CD4-positive, alpha-beta T cell treated with Interleukin-6 for 4 hours (primary cell): Measurements from ENCODE around the gene TNFRSF1A.
A peak's percentile ranks its signal among the peaks of the same experiment; 100 is the strongest.

Experiments
- DNase-seq: peaks from one replicate; pipeline ENCODE4 v3.0.0-alpha.2; 2020; ENCODE audit warnings: mixed read lengths

TNFRSF1A gene

DNA sequence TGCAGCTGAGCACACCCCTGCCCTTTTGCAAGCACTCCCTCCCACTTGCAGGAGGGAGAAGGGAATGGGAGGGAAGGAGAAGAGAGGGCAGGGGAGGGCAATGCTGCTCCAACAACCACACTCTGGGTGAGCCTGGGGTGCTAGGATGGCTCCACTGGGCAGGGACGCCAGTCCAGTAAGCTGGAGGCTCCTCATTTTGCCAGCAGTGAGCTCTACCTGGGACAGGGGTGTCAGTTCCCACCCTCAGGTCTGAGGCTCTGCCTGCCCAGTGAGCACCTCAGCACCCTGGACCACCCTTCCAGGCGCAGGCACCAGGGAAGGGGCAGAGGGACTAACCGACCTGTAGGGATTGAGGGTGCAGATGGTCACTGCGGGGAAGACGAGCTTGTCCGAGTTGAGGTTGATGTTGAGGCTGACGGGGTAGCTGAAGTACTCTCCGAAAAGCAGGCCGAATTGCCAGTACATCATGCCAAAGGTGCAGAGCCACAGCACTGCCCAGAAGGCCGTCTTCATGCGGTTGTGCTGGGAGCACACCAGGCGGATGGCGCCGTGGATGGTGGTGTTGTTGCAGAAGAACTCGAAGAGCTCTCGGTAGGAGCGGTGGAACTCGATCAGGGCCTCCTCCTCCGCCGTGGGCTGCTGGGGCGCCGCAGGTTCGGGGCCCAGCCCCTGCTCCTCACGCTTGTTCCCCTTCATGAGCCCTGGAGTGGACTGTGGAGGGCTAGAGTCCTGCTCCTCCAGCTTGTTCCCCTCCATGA lies 32.3 kb upstream of the TNFRSF1A start:
- DNase-seq = no peak

DNA sequence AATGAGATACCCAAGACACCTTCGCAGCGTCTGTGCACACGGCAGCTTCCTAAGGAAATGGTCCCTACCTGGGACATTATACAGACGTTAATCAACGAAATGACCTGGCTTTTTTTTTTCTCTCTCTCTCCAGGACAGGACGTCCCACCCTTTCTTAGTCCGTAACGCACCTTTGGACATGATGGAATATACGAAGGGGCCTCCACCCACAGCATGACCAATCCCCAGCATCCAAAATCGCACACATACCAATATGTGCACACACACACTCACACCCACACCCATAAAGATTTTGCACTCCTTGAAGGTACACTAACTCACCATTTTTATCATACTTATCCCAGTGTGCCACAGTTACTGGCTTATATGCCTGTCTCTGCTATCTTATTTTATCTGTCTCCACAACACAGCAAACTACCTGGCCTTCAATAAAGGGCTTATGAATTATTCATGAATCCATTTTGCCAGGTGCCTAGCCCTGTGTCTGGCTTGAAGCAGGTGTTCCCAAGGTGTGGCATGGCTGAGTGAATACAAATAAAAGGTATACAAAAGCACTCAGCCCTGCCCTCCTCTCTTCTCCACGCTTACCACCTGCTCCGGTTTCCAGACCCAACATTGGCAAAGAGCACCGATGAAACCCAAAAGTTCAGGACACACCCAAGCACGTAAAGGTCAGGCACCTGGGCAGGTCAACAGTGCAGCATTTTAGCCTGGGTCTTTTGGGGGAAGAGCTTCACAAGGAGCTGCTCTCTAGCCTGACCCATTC lies 31.3 kb upstream of the TNFRSF1A start:
- no peak for DNase-seq

DNA sequence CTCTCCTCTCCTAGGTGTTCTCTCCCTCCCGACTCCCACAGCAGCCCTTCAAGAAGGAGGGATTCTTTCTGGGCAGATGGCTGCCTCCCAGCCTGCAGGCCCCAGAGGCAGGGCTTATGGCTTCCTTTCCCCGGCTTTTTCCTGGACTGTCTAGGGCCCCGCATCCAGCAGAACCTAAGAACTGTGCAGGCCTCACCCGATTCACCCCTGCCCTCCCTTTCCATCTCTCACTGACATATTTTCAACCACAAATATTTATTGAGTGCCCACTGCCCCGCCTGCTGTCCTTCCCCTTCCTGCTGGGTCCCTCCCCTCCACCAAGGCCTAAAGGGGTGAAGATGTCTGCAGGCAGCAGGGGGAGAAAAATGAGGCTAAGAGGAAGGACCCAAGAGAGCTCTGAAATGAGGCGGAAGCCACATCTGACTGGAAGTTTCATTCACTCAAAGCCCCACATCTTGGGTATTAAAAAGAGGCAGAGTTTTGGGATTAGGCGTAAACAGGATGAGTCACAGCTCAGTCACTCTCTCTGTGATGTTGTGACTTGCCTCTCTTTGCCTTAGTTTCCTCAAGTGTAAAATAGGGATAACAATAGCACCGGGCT lies 30.6 kb upstream of the TNFRSF1A start:
- DNase-seq = no peak

DNA sequence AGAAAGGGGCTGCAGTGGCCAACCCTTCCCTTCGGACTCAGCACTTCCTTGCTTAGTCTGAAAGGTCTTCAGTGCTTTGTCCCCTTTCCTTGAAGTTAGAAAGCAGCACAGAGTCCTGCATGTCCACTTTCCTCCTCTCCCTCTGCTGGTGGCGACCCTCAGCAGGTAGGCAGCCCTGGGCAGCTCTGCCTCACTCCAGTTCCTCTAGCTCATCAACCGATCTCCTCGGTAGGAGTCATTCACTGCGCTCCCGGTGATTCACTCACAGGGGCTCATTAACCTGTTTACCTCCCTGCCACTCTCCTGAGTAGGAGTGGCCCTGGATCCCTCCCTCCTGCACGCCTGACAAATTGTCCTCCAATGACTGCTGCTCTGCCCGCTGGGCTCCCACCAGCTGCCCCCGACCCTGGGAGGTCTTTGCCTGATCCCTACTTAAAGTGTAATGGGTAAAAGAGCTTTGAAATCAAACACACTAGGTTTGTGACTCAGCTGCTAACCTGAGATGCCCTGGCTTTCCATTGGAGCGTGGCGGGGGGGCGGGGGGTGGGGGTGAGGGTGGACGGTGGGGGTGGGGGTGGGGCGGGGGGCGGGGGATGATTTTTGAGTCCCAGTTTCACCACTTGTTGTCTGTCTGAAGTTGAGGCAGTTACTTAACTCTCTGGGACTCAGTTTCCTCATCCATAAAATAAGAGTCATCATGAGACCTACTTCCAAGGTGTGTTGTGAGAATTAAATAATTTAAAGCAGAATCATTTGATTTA lies 29.3 kb upstream of the TNFRSF1A start:
- DNase-seq = no peak

DNA sequence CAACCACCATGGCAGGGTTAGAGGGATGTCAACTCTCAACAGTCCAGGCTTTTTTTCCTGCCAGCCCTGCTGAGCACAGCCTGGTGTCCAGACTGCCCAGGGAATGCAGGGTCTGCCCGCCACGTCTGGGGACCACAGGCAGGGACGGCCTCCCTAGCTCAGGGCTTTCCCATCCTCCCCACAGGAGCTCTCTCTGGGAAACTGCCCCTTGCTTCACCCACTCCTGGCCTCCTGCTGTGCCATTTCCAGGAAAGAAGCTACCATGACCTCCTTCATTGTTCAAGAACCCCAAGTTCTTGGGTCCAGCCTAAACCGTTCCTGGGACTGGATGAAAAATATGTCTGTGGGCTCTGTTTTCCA lies 28.7 kb upstream of the TNFRSF1A start:
- DNase-seq = no peak

DNA sequence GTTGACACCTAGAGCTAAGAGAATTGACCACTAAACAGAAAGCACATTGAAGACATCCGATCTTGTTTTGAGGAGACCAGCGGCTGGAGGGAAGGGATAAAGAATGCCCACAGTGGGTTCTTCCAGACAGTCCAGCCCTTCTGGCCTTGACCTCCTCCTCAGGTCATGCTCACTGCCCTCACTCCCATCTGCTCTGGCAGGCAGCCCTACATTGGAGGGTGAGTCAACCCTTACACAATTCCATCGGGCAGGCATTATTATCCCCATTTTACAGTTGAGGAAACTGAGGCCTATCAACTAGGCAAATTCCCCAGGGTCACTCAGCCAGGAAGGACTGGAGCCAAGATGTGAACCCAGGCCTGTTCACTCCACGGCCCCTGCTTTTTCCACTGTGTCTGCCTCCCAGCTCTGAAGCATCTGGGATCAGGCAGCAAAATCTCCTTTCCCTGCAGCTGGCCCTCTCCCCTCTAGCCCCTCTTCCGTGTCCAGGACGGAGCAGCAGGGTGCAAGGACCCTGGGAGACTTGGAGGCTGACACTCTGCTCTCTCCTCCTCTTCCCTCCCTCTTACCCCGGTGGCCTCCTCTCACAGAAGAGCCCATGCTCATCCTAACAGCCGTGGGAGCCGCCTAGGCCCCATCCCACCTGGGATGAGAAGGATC lies 28.2 kb upstream of the TNFRSF1A start:
- DNase-seq = no peak

DNA sequence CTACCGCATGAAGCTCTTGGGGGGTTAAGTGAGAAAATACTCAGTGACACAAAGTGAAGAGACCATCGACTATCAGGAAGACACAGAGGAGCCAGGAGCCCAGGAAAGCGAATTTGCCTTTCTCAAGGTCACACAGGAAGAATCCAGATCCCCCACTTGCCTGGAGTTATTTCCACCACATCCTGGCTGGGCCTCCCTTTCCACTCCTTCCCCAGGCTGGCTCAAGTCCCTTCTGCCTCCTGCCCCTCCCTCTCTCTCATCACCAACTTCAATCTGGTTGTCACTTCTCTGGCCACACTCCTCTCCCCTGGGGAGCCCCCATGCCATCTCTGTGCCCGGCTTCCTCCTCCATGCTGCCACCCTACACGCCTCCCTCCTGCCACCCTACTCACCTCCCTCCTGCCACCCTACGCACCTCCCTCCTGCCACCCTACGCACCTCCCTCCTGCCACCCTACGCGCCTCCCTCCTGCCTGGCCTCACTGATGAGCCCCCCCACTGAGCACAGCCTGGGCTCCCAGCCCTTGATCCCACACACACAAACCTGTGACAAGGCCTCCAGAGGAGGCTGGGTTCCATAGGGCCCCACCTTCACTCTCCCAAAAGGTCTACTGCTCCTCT lies 27.1 kb upstream of the TNFRSF1A start:
- DNase-seq = no peak

DNA sequence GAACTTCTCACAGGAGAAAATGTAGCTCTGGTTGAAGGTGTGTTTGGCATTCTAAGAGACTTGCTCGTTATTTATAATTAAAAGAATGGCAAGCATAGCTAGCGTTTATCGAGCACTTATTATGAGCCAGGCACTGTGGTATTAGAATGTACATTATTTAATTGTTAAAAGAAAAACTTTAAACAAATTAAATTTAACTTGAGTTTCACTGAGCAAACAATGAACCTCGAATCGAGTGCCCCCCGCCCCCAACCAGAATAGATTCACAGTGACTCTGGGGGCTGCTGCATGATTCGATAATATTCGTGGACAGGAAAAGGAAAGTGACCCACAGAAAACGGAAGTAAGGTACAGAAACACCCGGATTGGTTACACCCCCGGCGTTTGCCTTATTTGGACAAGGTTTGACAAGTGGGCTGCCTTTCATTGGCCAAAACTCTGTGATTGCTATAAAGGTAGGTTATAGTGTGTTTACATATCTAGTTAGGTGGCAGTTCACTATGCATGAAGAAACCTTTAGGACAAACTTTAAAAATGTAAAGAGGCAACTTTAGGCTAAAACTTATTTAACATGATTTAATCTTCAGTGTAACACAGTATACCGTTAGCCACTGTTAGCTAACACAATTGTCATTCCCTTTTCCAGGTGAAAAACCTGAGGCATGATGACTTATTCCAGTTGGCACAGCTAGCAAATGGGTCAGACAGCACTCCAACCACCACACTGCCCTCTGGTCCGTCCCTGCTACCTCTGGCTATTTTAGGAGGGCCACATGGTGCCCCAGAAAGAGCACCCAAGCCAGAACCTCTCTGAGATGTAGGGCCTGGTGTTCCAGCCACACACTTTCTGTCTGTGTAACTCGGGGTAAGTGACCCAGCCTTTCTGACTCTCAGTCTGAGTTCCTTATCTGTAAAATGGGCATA lies 26.4 kb upstream of the TNFRSF1A start:
- no peak for DNase-seq

DNA sequence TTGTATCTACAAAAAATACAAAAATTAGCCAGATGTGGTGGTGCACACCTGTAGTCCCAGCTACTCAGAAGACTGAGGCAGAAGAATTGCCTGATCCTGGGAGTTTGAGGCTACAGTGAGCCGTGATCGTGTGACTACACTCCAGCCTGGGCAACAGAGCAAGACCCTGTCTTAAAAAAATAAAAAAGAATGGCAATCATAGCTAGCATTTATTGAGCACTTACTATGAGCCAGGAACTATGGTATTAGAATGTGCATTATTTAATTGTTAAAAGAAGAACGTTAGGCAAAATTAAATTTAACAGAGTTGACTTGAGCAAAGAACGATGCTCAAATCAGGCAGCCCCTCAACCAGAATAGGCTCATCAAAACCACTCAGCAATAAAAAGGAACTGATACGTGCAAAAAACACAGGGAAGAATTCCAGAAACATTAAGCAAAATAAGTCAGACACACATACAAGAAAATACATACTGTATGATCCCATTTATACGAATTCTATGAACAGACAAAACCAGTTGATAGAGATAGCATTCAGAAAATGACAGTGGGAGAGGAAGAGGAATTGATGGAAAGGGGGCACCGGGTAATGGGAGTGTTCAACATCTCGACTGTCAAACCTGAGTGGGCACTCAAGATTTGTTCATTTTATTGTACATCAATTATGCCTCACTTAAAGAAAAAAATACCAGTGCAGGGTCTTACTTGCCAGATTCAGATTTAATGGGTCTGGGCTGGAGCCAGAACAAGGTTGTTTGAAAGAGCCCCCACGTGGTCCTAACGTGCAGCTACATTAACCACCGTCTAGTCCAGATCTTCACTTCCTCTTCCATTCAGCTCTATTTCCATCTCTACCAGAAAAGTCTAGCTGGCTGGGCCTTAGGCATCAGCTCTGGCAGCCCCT lies 25.4 kb upstream of the TNFRSF1A start:
- DNase-seq = peak; percentile 74

DNA sequence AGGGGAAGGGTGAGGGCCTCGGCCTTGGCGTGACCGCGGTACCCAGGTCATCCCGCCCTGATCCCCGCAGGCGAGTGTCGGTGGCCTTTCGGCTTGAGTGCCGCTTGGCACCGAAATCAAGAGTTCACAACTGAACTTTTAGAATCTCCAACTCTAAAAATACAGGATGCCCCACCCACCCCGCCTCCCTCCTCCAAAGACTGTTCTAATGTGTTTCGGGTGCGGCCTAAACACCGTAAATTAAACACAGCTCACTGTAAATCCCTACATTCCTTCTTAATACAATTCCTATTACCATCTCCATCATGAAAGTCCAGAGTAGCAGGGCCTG lies 22.1 kb upstream of the TNFRSF1A start:
- DNase-seq = peak; percentile 65

DNA sequence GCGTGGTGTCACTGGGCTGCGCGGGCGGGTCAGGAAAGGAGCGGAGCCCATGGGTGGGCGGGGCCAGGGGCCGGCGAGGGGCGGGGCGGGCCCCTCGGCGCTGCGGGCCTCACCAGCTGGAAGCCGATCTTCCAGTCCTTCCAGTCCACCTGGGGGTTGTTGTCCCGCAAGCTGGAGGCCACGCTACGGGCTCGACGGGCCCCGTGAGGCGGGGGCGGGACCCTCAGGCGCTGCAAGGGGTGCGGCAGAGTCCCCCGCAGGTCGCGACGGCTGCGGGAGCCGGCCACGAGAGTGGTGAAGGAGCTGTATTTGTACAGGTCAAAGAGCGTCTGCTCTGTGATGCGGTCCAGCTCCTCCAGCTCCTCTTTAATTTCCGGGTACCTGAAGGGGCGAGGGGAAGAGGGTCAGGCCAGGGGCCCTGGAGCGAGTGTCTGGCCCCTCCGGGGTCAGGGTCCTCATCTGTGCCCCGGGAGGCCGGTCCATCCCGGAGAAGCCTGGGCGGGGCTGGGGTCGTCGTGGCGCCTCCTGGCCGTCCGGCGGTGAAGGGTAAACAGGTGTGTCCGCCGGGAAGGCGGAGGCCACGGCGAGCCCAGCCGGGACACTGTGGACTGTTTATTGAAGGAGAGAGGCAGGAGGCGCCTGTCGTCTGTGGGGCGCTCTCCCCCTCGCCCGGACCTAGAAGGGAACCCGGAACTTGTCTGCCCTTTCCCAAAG lies 21.6 kb upstream of the TNFRSF1A start:
- peak; percentile 85 for DNase-seq

DNA sequence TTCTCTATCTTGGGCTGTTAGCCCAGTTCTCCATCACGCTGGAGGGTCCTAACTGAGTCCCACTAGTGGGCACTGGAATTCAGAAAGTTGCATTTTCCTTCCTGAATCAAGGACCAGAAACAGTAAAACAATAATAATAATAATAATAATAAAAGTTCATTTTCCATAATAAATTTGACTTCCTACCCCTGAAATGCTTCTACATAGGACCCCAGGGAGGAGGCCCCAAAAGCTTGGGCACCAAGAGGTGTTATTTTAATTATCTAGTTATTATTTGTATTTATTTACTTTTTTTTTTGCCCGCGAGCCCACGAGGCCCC lies 21.1 kb upstream of the TNFRSF1A start:
- no peak for DNase-seq

DNA sequence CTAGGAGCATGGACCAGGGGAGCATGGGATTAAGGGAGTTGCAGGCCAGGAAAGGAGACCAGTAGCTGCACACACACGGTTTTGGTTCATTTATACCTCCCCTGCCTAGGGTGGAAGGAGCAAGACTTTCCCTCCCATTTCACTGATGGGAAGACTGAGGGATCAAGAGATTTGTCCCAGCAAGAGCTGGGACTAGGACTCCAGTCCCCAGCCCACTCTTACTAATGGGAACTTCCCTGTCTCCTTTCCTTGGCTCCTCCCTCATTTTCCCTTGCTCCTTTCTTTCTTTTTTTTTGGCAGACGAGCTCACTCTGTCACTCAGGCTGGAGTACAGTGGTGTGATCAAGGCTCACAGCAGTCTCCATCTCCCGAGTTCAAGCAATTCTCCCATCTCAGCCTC lies 20.5 kb upstream of the TNFRSF1A start:
- no peak for DNase-seq

DNA sequence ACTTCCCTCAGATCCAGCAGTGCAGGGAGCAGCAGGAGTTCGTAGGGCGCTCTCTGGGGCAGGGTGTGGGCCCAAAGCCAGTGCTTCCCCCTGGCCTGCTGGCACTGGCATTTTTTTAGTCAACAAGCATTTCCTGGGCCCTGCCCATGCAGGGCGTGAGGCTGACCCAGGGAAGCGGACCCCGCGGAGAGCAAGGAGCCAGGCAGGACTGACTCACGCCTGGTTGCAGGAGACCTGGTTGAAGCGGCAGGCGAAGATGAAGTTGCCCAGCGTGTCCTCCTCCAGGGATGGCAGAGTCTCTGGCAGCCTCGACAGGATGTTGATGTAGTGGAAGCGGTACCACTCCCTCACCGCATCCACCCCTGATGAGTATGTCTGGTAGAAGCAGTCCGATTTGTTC lies 20.0 kb upstream of the TNFRSF1A start:
- DNase-seq = peak; percentile 64

DNA sequence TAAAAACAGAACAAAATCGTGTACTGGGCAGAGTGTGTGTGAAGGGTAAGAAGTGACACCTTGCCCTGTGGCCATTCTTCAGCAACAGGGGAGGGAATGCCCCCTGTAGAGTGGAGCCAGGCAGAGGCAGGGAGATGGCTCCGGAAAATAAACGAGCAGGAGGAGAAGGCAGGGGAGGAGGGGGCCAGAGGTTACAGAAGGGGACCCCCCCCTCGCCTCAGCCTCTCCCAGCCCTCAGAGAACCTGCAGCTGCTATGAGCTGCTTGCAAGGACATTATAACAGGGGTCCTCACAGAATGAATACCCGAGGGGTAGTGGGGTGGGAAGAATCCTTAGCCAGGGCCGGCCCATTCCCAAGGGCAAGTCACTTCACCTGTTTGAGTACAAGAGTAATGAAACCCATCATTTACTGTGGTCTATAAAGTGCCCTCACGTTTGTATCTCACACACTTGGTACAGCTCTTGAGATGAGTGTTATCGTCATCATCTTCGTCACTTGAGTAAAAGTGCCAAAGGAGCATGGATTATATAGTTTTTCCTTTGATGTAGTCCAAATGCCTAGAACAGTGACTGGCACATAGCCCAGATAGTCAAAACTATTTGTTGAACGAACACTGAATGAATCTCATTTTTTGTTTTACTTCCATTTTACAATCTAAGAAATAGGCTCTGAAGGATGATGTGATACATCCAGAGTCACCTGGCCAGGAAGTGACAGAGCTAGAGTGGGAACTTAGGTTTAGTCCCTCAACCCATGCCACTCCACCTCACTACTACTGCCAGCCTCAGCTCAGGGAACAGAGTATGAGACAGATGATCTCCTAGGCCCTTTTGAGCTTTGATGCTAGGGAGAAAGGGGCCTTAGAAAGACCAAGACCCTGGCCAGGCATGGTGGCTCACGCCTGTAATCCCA lies 19.0 kb upstream of the TNFRSF1A start:
- DNase-seq = no peak

DNA sequence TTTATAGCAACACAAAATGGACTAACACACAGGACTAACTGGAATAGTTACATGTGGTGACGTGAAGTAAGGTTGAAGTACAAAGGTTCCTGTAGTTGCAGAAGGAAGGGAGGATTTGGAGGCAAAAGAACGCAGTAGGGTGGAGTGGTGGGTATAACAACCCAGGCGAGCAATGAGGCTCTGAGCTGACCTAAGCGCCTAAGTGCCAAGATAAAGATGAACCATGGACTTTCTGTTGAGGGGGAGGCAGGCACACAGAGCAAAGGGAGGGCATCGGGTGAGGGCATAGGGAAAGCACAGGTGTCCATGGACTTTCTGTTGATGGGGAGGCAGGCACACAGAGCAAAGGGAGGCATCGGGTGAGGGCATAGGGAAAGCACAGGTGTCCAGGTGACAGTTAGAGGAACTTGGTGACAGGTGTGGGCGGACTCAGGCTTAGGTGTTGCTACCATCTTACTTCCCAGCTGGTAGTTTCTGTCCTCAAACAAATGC lies 18.2 kb upstream of the TNFRSF1A start:
- no peak for DNase-seq

DNA sequence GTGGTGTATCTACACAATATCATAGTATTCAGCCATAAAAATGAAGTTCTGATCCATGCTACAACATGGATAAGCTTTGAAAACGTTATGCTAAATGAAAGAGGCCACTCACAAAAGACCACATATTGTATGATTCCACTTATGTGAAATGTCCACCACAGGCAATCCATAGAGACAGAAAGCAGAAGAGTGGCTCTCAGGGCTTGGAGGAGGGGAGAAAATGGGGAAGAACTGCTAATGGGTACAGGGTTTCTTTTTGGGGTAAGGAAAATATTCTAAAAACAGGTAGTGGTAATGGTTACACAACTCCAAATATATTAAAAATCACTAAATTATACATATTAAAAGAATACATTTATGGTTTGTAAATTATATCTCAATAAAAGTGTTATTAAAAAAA lies 17.0 kb upstream of the TNFRSF1A start:
- no peak for DNase-seq

DNA sequence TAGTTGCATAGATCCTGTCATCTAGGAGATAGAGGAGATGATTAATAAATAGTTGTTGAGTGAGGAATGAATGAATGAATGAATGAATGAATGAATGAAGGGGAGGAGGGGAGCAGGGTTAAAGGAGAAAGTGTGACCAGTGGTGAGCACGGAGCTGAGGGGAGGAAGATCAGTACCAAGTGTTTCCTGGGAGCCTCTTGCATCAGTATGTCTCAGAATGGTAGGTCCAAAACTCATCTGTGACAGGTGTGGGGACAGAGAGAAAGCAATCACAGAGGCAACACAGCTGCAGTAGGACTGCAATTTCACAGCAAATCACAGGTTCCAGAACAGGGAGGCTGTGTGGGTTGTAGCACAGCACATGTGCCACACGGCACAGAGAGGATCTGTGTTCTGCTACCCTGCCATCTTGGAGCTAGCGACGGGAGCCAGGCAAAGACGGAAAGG lies 14.5 kb upstream of the TNFRSF1A start:
- DNase-seq = no peak
